K562 (cell line): ENCODE measurements around the gene ELAC1. TPM values are rescaled to one million over a fixed set of nuclear protein-coding genes. Genes with fewer than 3 reads are reported as not detected.
A peak's percentile ranks its signal among the peaks of the same experiment; 100 is the strongest.

ENCODE experiments used
- ATAC-seq: fragments of 200-7000 bp; cut with Tn5 transposase; 3 replicates; pipeline ENCODE4 v1.9.1; 2020; ENCODE audit warnings: moderate library complexity
- BruUV-seq: library from RNA; stranded (reverse); fragments of 400-500 nt; replicated peaks from 2 replicates; lab custom pipeline; 2021; lab: Mats Ljungman, UMichigan
- CTCF ChIA-PET: fragments of 300-600 bp; formaldehyde crosslinking; extraction: SDS; loops from one replicate; lab custom pipeline; 2021; ENCODE audit warnings: low intra/inter-chr PET ratio; lab: Yijun Ruan, JAX
- POLR2A ChIA-PET: fragments of 300-600, 350-650 bp; sonication (Branson Sonifier 250); formaldehyde crosslinking; extraction: SDS; loops from one replicate; lab custom pipeline; 2021; ENCODE audit warnings: antibody characterized with exemption, inconsistent platforms; lab: Yijun Ruan, JAX
- DNase-seq, 4 experiments: peaks; one replicate each; pipeline versions ENCODE4 v3.0.0 to v3.0.0-alpha.2; 2011 to 2018; ENCODE audit warnings: low spot score in 3 of 4, mixed read lengths in 3 of 4; ENCODE audit errors: extremely low read depth in 1 of 4
- FAIRE-seq: peaks from 2 replicates; lab custom pipeline; 2011; peaks lifted over from hg19 to GRCh38; lab: Jason Lieb, UNC
- H2AFZ ChIP-seq: 2 replicates; pipeline ENCODE4 v1.6.0; 2011; ENCODE audit warnings: low read depth, low read length, control low read depth, inconsistent platforms
- H3K27ac ChIP-seq: fragments of 200-600 bp; 3 replicates; pipeline ENCODE4 v1.8.0; 2011; ENCODE audit warnings: low read depth, mild to moderate bottlenecking, control low read depth, inconsistent platforms, low read length, moderate library complexity, mixed read lengths; ENCODE audit errors: extremely low read depth
- H3K27me3 ChIP-seq, 2 experiments: fragments of 300-600 bp in 1 of 2; 2 replicates in 1 of 2; 3 replicates in 1 of 2; pipeline versions ENCODE4 v1.6.0 to v1.8.0; 2011; ENCODE audit warnings: inconsistent platforms in 2 of 2, low read length in 2 of 2, mild to moderate bottlenecking in 1 of 2, mixed read lengths in 1 of 2, moderate library complexity in 1 of 2; ENCODE audit not compliant: control insufficient read depth in 2 of 2, insufficient read depth in 2 of 2
- H3K36me3 ChIP-seq: fragments of 300-600 bp; 3 replicates; pipeline ENCODE4 v1.8.0; 2011; ENCODE audit warnings: mild to moderate bottlenecking, low read length, inconsistent platforms; ENCODE audit not compliant: control insufficient read depth, insufficient read depth
- H3K4me1 ChIP-seq, 2 experiments: fragments of 200-600 bp in 1 of 2; replicated peaks in 1 of 2; 2 replicates in 1 of 2; 3 replicates in 1 of 2; pipeline versions ENCODE4 v1.5.1 to v1.8.0; 2011; ENCODE audit warnings: inconsistent platforms in 2 of 2, low read length in 2 of 2, mild to moderate bottlenecking in 1 of 2, mixed read lengths in 1 of 2, moderate library complexity in 1 of 2; ENCODE audit not compliant: control insufficient read depth in 2 of 2, insufficient read depth in 2 of 2
- H3K4me2 ChIP-seq: 2 replicates; pipeline ENCODE4 v1.6.1; 2011; ENCODE audit warnings: low read length, control low read depth, inconsistent platforms, mixed read lengths; ENCODE audit not compliant: insufficient read depth
- H3K4me3 ChIP-seq: fragments of 200-600 bp; sonication (generic), shearing (Covaris generic); 2 replicates; pipeline ENCODE4 v1.5.1; 2016; ENCODE audit warnings: control low read depth, inconsistent platforms
- H3K79me2 ChIP-seq: fragments of 200-600 bp; 3 replicates; pipeline ENCODE4 v1.8.0; 2011; ENCODE audit warnings: low read length, inconsistent platforms; ENCODE audit not compliant: control insufficient read depth, insufficient read depth
- H3K9ac ChIP-seq, 2 experiments: 2 replicates each; pipeline versions ENCODE4 v1.6.0 to v1.6.1; 2011; ENCODE audit warnings: low read depth in 2 of 2, low read length in 2 of 2, control low read depth in 1 of 2, inconsistent platforms in 1 of 2, mild to moderate bottlenecking in 1 of 2, mixed read lengths in 1 of 2; ENCODE audit not compliant: insufficient read depth in 1 of 2
- H3K9me1 ChIP-seq: one replicate; pipeline ENCODE4 v1.6.0; 2011; ENCODE audit warnings: inconsistent platforms, mild to moderate bottlenecking, low read length, moderate library complexity; ENCODE audit not compliant: control insufficient read depth, insufficient read depth
- H3K9me3 ChIP-seq: replicated peaks from 2 replicates; pipeline ENCODE4 v1.5.1; 2011; ENCODE audit warnings: low read depth, low read length, inconsistent platforms; ENCODE audit not compliant: control insufficient read depth, insufficient read depth
- H4K20me1 ChIP-seq: replicated peaks from 2 replicates; pipeline ENCODE4 v1.6.1; 2011; ENCODE audit warnings: low read length, inconsistent platforms, mixed read lengths; ENCODE audit not compliant: control insufficient read depth, insufficient read depth
- CBFA2T3 ChIP-seq: fragments of 450-650 bp; IDR thresholded peaks from 2 replicates; pipeline ENCODE4 v1.6.1; 2017
- CTBP1 ChIP-seq: fragments of 450-650 bp; IDR thresholded peaks from 2 replicates; pipeline ENCODE4 v1.6.1; 2016; ENCODE audit warnings: borderline replicate concordance
- CXXC5 ChIP-seq: fragments of 250-450 bp; sonication (Bioruptor Pico); IDR thresholded peaks from 2 replicates; pipeline ENCODE4 v1.8.0; 2022; ENCODE audit warnings: inconsistent platforms, mild to moderate bottlenecking, moderate library complexity
- ID3 ChIP-seq, 2 experiments: fragments of 250-450 bp in 1 of 2; fragments of 450-650 bp in 1 of 2; sonication (Bioruptor Pico) in 1 of 2; IDR thresholded peaks; 2 replicates each; pipeline versions ENCODE4 v1.6.1 to v1.8.0; 2016 to 2021; ENCODE audit warnings: mild to moderate bottlenecking in 2 of 2, moderate library complexity in 2 of 2, missing compliant biosample characterization in 1 of 2, missing genetic modification characterization in 1 of 2
- RB1 ChIP-seq: fragments of 450-650 bp; IDR thresholded peaks from 2 replicates; pipeline ENCODE4 v1.6.1; 2017; ENCODE audit warnings: low read depth, mild to moderate bottlenecking
- SMARCA4 ChIP-seq: fragments of 450-650 bp; IDR thresholded peaks from 2 replicates; pipeline ENCODE4 v1.6.1; 2016
- SREBF2 ChIP-seq: sonication (generic); formaldehyde crosslinking; IDR thresholded peaks from 2 replicates; pipeline ENCODE4 v1.4.0; 2020; ENCODE audit warnings: mild to moderate bottlenecking, missing genetic modification reagents
- TEAD4 ChIP-seq, 2 experiments: sonication (generic) in 1 of 2; formaldehyde crosslinking in 1 of 2; IDR thresholded peaks; 2 replicates each; pipeline versions ENCODE4 v1.6.1 to v1.8.0; 2012 to 2022; ENCODE audit warnings: borderline replicate concordance in 1 of 2, inconsistent platforms in 1 of 2, low read length in 1 of 2, mild to moderate bottlenecking in 1 of 2, missing genetic modification reagents in 1 of 2
- ZBTB8A ChIP-seq: fragments of 450-650 bp; IDR thresholded peaks from 2 replicates; pipeline ENCODE4 v1.6.1; 2018; ENCODE audit warnings: mild to moderate bottlenecking, moderate library complexity; ENCODE audit not compliant: partially characterized antibody
- ZNF695 ChIP-seq: fragments of 450-650 bp; formaldehyde crosslinking; IDR thresholded peaks from 2 replicates; pipeline ENCODE4 v1.4.0; 2020; ENCODE audit warnings: mild to moderate bottlenecking, moderate library complexity
- ZNF830 ChIP-seq: fragments of 250-450 bp; sonication (Bioruptor Pico); IDR thresholded peaks from 2 replicates; pipeline ENCODE4 v1.5.0; 2021; ENCODE audit warnings: mild to moderate bottlenecking
- WGBS: fragments of 100-300 bp; shearing (Covaris generic); methylation state at CpG from one replicate; pipeline ENCODE4 v1.1.6; 2016; ENCODE audit warnings: low coverage, mixed read lengths; ENCODE audit not compliant: insufficient coverage; ENCODE audit errors: missing lambda C conversion rate; 5-methylcytosine and 5-hydroxymethylcytosine counted together
- in situ Hi-C: fragments of 300-500 bp; cut with MboI; formaldehyde crosslinking; loops from 4 replicates; pipeline ENCODE4 v1.15.0; 2018; ENCODE audit warnings: inconsistent platforms, mixed read lengths
- intact Hi-C: fragments of 100-400 bp; cut with micrococcal nuclease; formaldehyde crosslinking; loops from 2 replicates; pipeline ENCODE4 v1.14.2; 2022
- polyA plus RNA-seq, 8 experiments: library from polyadenylated mRNA; depleted of rRNA in 4 of 8; stranded (reverse) in 5 of 8; unstranded in 3 of 8; fragments of >200 nt; fragmentation: Nextera tagmentation in 2 of 8; fragmentation: Illumina TruSeq in 1 of 8; extraction: Ambion mirVana in 2 of 8; extraction: Trizol in 1 of 8; gene quantifications; 2 replicates each; pipeline versions ENCODE4 v1.2.1 to v1.2.3, GENCODE V29; 2011 to 2014; ENCODE audit warnings: inconsistent platforms in 1 of 8, missing spikeins in 1 of 8
- total RNA-seq, 7 experiments: library from RNA; depleted of rRNA in 6 of 7; stranded (reverse); fragments of >200 nt in 6 of 7; fragmentation: Illumina TruSeq in 2 of 7; extraction: Trizol in 2 of 7; gene quantifications; 2 replicates each; pipeline versions ENCODE4 v1.2.1 to v1.2.3, GENCODE V29; 2011 to 2021; ENCODE audit warnings: low replicate concordance in 1 of 7
- TF ChIP-seq, protein P1 (sequence below): sonication (generic); formaldehyde crosslinking; IDR thresholded peaks from 2 replicates; pipeline ENCODE4 v1.9.0; 2022; ENCODE audit warnings: mild to moderate bottlenecking, missing genetic modification reagents
- TF ChIP-seq, protein P2 (sequence below): sonication (generic); formaldehyde crosslinking; IDR thresholded peaks from 2 replicates; pipeline ENCODE4 v1.8.0; 2023; ENCODE audit warnings: mild to moderate bottlenecking, missing genetic modification reagents
- TF ChIP-seq, protein P3 (sequence below): fragments of 250-450 bp; sonication (Bioruptor Pico); IDR thresholded peaks from 2 replicates; pipeline ENCODE4 v1.4.0; 2020

Gene ELAC1
- total and polyA plus RNA-seq, 9 of the 15 experiments (the other 6 are each of a cell fraction or from before 2014, with no cell fraction given), result 3.7 to 7.7 (median 4.9) TPM

DNA sequence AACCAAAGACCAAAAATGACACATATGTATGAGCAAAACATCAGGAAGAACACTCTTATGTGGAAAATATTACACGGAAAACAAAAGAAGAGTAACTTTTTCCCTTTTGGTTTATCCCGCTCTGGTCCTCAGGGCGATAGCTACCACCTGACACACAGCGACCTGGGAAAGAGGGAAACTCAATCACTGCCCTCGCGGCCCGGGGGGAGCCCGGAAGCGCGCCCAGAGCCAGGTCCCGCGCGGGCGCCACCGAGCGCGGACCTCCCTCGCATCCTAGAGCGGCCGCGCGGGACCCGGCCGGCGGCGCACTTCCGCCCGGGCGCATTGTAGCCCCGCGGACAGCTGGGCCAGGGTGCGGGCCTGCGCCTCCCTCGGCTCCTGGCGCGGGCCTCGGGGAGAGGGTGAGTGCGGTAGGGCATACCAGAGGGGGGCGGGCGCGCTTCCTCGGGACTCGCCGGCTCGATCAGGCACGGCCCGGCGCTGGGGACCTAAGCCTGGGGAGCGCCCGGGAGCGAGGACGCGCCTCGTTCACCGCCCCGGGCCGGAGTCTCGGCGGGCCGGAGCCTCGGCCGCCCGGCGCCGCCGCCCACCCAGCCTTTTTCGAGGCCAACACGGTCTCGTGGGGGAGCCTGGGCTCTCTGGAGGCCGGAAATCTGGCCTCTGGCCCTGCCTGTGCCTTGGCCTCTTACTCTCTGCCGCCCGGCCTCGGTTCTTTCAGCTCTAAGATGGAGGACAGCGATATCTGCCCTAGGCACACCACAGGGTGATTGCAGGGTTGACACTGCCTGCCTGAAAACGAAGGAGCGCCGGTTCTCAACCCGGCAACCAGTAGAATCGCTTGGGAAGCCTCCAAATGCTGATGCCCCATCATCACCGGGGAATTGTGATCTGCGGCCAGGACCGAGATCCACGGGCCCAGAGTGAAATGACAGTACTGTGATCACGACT is at the start of gene ELAC1 (continued):
- TF ChIP-seq ID3 (CRISPR knock-in tag; IDR thresholded peaks at IDR 0.05) (no peak), ID3 (tag; IDR thresholded peaks at IDR 0.05) (0 out of 2 replicates have a peak, but pooled peaks have one; percentile 39), RB1 (peak; percentile 81), CTBP1 (peak; percentile 67; the same call in 1 of the 2 replicates)
- TF ChIP-seq, protein P1, sequence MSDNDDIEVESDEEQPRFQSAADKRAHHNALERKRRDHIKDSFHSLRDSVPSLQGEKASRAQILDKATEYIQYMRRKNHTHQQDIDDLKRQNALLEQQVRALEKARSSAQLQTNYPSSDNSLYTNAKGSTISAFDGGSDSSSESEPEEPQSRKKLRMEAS (CRISPR knock-in tag), result no peak

DNA sequence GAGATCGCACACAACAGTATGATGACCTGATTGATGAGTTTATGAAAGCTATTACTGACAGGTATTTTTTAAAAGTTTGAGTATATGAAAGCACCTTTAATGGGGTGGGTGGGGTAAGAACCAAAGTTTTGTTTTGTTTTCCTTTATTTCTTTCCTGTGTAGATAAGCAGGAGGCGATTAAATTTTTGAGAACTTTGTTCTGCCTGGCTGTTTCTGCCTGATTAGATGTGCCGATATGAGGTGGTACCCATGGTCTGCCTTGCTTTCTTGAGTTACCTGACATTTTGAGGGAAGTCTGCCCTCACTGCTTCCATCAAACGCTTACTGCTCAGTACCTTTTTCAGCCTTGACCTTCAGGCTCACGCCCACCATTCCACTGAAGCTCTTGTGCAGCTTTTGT is 49.7 kb upstream of the ELAC1 start:
- BruUV-seq, result no TSS peak
- ATAC-seq (no peak), DNase-seq (peak in 1 of 4 experiments; percentile 3), FAIRE-seq (no peak)
- Histone ChIP-seq H3K36me3 (peaks cover 42% of the 10 kb centered on the region; the same call in 2 of the 3 replicates), H3K4me2 (no peak overlapping the region), H3K27me3 (no peaks in the 10 kb centered on the region), H2AFZ (no peak overlapping the region), H3K79me2 (no peaks in the 10 kb centered on the region), H3K4me1 (peaks cover 0 to 3% of the 10 kb centered on the region in 2 experiments; a peak in 2 of 5 replicates), H4K20me1 (no peaks in the 10 kb centered on the region), H3K4me3 (no peak overlapping the region), H3K27ac (no peak overlapping the region), H3K9ac (no peak overlapping the region), H3K9me3 (no peaks in the 10 kb centered on the region), H3K9me1 (no peaks in the 10 kb centered on the region)
- POLR2A ChIA-PET, result no interaction called here
- 56% methylated on average over 5 of the region's 5 CpGs for WGBS
- in situ Hi-C loops, result no loop called here
- CTCF ChIA-PET, result no interaction called here
- intact Hi-C loops, result no loop called here
- TF ChIP-seq SREBF2 (CRISPR knock-in tag) (no peak), ZNF695 (CRISPR knock-in tag) (no peak), ZNF830 (no peak), TEAD4 (IDR thresholded peaks at IDR 0.05; ENCODE audit: low read length) (peak; percentile 71; the same call in 1 of the 2 replicates), TEAD4 (CRISPR knock-in tag; IDR thresholded peaks at IDR 0.05; ENCODE audit: borderline replicate concordance) (no peak), CBFA2T3 (peak; percentile 62), CXXC5 (CRISPR knock-in tag) (no peak), ZBTB8A (no peak), SMARCA4 (peak; percentile 41; the same call in 1 of the 2 replicates)
- TF ChIP-seq, protein P2, sequence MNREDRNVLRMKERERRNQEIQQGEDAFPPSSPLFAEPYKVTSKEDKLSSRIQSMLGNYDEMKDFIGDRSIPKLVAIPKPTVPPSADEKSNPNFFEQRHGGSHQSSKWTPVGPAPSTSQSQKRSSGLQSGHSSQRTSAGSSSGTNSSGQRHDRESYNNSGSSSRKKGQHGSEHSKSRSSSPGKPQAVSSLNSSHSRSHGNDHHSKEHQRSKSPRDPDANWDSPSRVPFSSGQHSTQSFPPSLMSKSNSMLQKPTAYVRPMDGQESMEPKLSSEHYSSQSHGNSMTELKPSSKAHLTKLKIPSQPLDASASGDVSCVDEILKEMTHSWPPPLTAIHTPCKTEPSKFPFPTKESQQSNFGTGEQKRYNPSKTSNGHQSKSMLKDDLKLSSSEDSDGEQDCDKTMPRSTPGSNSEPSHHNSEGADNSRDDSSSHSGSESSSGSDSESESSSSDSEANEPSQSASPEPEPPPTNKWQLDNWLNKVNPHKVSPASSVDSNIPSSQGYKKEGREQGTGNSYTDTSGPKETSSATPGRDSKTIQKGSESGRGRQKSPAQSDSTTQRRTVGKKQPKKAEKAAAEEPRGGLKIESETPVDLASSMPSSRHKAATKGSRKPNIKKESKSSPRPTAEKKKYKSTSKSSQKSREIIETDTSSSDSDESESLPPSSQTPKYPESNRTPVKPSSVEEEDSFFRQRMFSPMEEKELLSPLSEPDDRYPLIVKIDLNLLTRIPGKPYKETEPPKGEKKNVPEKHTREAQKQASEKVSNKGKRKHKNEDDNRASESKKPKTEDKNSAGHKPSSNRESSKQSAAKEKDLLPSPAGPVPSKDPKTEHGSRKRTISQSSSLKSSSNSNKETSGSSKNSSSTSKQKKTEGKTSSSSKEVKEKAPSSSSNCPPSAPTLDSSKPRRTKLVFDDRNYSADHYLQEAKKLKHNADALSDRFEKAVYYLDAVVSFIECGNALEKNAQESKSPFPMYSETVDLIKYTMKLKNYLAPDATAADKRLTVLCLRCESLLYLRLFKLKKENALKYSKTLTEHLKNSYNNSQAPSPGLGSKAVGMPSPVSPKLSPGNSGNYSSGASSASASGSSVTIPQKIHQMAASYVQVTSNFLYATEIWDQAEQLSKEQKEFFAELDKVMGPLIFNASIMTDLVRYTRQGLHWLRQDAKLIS (CRISPR knock-in tag), result no peak
- TF ChIP-seq, protein P3, sequence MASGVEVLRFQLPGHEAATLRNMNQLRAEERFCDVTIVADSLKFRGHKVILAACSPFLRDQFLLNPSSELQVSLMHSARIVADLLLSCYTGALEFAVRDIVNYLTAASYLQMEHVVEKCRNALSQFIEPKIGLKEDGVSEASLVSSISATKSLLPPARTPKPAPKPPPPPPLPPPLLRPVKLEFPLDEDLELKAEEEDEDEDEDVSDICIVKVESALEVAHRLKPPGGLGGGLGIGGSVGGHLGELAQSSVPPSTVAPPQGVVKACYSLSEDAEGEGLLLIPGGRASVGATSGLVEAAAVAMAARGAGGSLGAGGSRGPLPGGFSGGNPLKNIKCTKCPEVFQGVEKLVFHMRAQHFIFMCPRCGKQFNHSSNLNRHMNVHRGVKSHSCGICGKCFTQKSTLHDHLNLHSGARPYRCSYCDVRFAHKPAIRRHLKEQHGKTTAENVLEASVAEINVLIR, result no peak
